ENCODE measurements around the gene XIST.
"Not testable (repeated sequence)": the region's sequence is repeated elsewhere in the genome, so short reads cannot be mapped to it uniquely, and the experiment has no call there.

Gene XIST

DNA sequence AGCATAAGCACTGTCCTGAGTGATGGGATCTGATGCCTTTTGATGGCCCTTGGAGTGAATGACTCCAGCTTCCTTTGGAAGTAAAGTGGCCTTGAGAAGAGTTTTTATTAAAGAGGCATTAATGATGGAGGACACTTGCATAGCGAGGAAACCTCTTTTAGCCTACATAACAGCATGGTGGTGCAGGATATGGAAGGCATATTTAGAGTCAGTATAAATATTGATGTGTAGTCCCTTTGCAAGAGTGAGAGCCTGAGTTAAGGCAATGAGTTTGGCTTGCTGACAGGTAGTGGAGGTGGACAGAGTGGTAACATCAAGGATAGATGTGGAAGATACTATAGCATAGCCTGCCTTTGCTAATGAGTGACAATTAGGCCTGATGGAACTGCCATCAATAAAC lies 48.4 kb downstream of the XIST start:
- not testable (repeated sequence) for DNase-seq (ENCODE audit: low read depth in 2 of 2)

DNA sequence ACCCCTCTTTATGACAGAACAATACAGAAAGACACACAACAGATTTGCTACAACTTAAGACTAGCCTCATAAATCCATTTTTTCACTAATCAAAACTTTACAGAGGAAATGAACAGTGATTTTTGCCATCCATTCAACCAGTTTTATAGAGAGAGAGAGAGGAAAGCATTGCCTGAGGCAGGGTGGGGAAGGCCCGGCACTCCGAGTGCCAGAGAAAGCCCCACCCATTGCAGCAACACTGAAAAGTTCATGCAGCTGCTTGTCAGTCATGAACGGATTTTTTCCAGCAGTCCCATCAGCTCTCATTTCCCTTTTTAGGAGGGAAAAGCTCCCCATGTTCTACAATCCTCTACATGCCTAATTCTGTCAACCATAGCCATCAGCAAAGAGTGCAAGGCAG lies 52.6 kb downstream of the XIST start:
- no peak for DNase-seq (ENCODE audit: low read depth in 2 of 2)

DNA sequence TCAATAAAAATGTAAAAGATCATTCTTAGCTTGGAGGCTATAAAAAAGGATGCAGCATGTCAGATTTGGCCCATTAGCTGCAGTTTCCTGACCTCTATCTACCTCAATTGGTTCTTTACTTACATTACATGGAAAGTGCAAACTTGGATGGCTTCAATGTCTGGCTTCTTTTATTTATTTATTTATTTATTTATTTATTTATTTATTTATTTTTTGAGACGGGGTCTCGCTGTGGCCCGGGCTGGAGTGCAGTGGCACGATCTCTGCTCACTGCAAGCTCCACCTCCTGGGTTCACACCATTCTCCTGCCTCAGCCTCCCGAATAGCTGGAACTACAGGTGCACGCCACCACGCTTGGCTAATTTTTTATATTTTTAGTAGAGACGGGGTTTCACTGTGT lies 60.0 kb downstream of the XIST start:
- not testable (repeated sequence) for DNase-seq (ENCODE audit: low read depth in 2 of 2)

DNA sequence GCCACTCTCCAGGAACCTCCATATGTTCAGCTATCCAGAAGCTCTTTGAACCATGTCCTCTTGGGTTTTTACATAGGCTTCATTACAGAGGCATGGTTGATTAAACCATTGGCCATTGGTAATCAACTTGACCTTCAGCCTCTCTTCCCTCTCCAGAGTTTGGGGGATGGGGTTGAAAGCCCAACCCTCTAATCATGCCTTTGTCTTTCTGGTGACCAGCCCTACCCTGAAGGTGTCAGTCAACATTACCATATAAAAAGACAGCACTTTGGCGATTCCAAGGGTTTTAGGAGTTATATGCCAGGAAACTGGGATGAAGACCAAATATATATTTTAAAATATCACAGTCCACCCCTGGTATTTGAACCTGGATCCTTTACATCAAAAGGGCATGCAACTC lies 67.0 kb downstream of the XIST start:
- DNase-seq (ENCODE audit: low read depth in 2 of 2) = no peak
